Measurements from ENCODE around the gene ESR2.

Gene ESR2

GRCh38 chr14:64218344-64219240 is 75.6 kb downstream of the ESR2 start:
- H3K27ac ChIP-seq: no peak overlapping the region
- TF ChIP-seq CTCF (conservative IDR thresholded peaks at IDR 0.05): no peak

- no peak overlapping the region for H3K27ac ChIP-seq
- no peak for TF ChIP-seq CTCF (conservative IDR thresholded peaks at IDR 0.05)
These were observed 76.3 kb downstream of the ESR2 start for GRCh38 chr14:64217834-64218233.

- TF ChIP-seq CTCF (conservative IDR thresholded peaks at IDR 0.05): no peak
- no peak overlapping the region for H3K27ac ChIP-seq
These were observed 76.9 kb downstream of the ESR2 start for GRCh38 chr14:64217308-64217707.

- TF ChIP-seq CTCF (conservative IDR thresholded peaks at IDR 0.05): no peak
- H3K27ac ChIP-seq: no peak overlapping the region
These were observed 78.2 kb downstream of the ESR2 start for GRCh38 chr14:64215978-64216377.

- no peak for TF ChIP-seq CTCF (conservative IDR thresholded peaks at IDR 0.05)
- H3K27ac ChIP-seq: no peak overlapping the region
These were observed 78.9 kb downstream of the ESR2 start for GRCh38 chr14:64215274-64215673.

- no peak for TF ChIP-seq CTCF (conservative IDR thresholded peaks at IDR 0.05)
These were observed 80.2 kb downstream of the ESR2 start for GRCh38 chr14:64213853-64214570.

GRCh38 chr14:64213086-64213485 is 81.1 kb downstream of the ESR2 start:
- H3K27ac ChIP-seq: no peak overlapping the region
- TF ChIP-seq CTCF (conservative IDR thresholded peaks at IDR 0.05): no peak

More at GRCh38 chr14:64213853-64214570, 80.2 kb downstream of the ESR2 start:
- H3K27ac ChIP-seq: no peak overlapping the region
